Activated naive CD8-positive, alpha-beta T cell treated with anti-CD3 and anti-CD28 coated beads, Interleukin-2, amount 50 U/mL, for 24 hours (primary cell): ENCODE results near the gene RFX8.
"Not testable (repeated sequence)": the region's sequence is repeated elsewhere in the genome, so short reads cannot be mapped to it uniquely, and the experiment has no call there.

Experiments used
- ATAC-seq: fragments of 150-1000 bp; cut with Tn5 transposase; one replicate; pipeline ENCODE4 v1.10.0; 2021
- DNase-seq: peaks from one replicate; pipeline ENCODE4 v3.0.0; 2021
- H3K27ac Mint-ChIP-seq: one replicate; pipeline ENCODE4 v1.8.0; 2021; ENCODE audit warnings: mild to moderate bottlenecking, mixed read lengths
- H3K27me3 Mint-ChIP-seq: one replicate; pipeline ENCODE4 v1.8.0; 2021; ENCODE audit warnings: mixed read lengths
- H3K36me3 Mint-ChIP-seq: one replicate; pipeline ENCODE4 v1.8.0; 2021; ENCODE audit warnings: low read depth, mixed read lengths
- H3K4me1 Mint-ChIP-seq: one replicate; pipeline ENCODE4 v1.8.0; 2021; ENCODE audit warnings: mixed read lengths
- H3K4me3 Mint-ChIP-seq: one replicate; pipeline ENCODE4 v1.8.0; 2021; ENCODE audit warnings: mild to moderate bottlenecking, moderate library complexity, mixed read lengths
- H3K9me3 Mint-ChIP-seq: one replicate; pipeline ENCODE4 v1.8.0; 2021; ENCODE audit warnings: mixed read lengths

Gene RFX8

DNA sequence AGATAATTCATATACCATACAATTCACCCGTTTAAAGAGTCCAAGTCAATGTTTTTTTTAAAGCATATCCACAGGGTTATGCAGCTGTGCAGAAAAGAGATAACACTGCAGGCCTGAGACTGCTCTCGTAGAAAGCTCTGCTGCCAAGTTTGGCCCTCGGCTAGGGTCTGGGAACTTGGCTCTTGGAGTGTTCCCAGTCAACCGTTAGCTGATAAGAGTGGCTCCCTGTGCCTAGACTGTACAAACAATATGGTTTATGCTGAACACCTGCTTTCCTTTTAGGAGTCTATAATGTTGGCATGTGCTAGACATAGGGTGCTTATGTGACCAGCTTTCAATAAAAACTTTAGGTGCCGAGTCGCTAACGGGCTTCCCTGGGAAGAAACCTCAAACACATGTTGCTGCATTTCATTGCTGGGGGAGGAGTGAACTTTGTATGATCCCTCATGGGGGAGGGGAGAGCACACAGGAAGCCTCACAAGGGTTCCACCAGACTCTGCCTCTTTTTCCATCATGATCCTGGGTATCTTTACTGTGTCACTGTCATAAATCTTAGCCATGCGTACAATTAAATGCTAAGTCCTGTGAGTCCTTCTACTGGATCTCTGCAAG lies 34.7 kb downstream of the RFX8 start:
- H3K27me3 Mint-ChIP-seq = no peaks in the 10 kb centered on the region
- no peak overlapping the region for H3K4me3 Mint-ChIP-seq
- H3K36me3 Mint-ChIP-seq = peaks cover 9% of the 10 kb centered on the region
- H3K9me3 Mint-ChIP-seq = peaks cover 3% of the 10 kb centered on the region
- ATAC-seq (no peak), DNase-seq (no peak)
- peaks cover 23% of the 10 kb centered on the region for H3K4me1 Mint-ChIP-seq
- no peak overlapping the region for H3K27ac Mint-ChIP-seq

DNA sequence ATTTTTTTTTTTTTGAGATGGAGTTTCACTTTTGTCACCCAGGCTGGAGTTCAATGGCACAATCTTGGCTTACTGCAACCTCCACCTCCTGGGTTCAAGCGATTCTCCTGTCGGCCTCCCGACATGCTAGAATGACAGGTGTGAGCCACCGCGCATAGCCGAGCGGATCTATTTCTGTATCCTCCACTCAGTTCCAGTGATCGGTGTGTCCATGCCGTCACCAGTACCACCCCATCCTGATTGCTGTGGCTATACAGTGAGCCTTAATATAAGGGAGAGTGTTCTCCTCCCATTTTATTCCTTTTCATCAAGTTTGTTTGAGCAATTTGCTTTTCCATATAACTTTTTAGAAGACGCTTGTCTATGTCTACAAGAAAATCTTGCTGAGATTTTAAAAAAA lies 35.2 kb downstream of the RFX8 start:
- no peak overlapping the region for H3K4me3 Mint-ChIP-seq
- no peak overlapping the region for H3K27ac Mint-ChIP-seq
- H3K27me3 Mint-ChIP-seq = no peaks in the 10 kb centered on the region
- peaks cover 23% of the 10 kb centered on the region for H3K4me1 Mint-ChIP-seq
- no peaks in the 10 kb centered on the region for H3K9me3 Mint-ChIP-seq
- peaks cover 6% of the 10 kb centered on the region for H3K36me3 Mint-ChIP-seq
- no peak for DNase-seq
- ATAC-seq = no peak

DNA sequence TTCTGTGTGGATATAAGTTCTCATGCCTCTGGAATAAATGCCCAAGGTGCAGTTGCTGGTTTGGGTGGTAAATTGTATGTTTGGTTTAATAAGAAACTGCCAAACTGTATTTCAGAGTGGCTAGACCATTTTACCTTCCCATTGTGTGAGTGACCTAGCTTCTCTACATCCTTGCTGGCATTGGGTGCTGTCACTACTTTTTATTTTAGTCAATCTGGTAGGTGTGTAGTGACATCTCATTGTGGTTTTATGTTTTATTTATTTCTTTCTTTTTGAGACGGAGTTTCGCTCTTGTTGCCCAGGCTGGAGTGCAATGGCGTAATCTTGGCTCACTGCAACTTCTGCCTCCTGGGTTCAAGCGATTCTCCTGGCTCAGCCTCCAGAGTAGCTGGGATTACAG lies 36.4 kb downstream of the RFX8 start:
- not testable (repeated sequence) for H3K9me3 Mint-ChIP-seq, H3K36me3 Mint-ChIP-seq, DNase-seq, H3K27ac Mint-ChIP-seq, H3K4me3 Mint-ChIP-seq, H3K27me3 Mint-ChIP-seq, ATAC-seq
- H3K4me1 Mint-ChIP-seq = peaks cover 23% of the 10 kb centered on the region

DNA sequence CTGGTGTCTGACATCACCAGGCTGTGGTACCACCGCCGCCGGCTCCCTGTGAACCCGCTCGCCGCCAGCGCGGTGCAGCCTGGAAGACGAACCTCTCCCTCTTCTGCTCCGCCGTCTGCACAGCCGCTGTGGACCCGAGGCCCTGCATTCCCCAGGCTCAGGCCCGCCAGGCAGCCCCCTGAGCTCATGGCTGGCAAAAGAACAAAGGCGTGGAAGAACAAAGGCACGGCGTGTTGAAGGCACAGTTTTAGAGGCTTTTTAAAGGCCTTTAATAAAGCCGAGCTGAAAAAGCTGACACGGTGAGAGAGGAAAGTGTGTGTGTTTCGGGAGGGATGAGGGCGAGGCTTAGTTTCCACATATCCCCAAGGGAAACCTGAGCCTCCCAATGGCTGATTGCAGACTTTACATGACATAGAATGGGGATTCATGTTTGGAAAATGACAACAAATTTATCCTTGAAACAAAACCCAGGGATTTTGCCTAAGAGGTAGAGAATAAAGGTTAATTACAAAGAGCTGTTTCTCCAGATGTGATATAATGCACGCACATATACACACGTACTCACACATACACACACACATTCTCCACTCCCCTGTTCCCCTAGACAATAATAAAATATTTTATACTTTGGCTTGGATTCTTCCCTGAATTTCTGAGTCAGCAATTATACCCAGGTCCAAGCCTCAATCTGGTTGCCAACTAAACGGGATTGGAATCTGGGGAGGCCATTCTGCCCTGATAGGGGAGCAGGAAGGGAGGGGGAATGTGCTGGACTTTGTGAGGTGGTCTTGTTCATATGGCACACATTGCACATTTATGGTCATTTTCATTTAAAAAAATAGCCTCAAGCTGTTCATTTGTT lies 39.7 kb downstream of the RFX8 start:
- Mint-ChIP-seq H3K27me3 (no peaks in the 10 kb centered on the region), H3K27ac (no peak overlapping the region), H3K36me3 (no peaks in the 10 kb centered on the region), H3K4me3 (no peak overlapping the region), H3K4me1 (peaks cover 2% of the 10 kb centered on the region), H3K9me3 (no peaks in the 10 kb centered on the region)
- DNase-seq (no peak), ATAC-seq (no peak)

DNA sequence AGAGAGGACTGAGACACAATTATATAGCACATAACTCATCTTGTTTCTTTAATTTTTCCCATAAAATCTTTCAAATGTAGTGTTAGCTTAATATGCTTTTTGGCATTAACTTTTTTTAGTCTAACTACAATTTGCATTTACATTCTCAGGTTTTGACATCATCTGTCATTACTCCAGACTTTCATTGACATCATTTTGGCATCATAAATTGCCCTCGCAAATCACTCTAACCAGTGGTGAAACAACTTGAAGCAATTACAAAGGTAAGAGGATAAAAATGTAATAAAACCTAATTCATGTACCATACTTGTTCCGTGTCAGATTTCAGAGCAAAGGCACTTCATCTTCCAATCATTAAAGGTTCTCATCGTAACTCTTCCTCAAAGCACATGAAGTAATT lies 41.4 kb downstream of the RFX8 start:
- Mint-ChIP-seq H3K36me3 (no peaks in the 10 kb centered on the region), H3K9me3 (no peaks in the 10 kb centered on the region), H3K4me3 (no peak overlapping the region), H3K27ac (no peak overlapping the region), H3K27me3 (no peaks in the 10 kb centered on the region), H3K4me1 (no peaks in the 10 kb centered on the region)
- ATAC-seq (no peak), DNase-seq (no peak)

DNA sequence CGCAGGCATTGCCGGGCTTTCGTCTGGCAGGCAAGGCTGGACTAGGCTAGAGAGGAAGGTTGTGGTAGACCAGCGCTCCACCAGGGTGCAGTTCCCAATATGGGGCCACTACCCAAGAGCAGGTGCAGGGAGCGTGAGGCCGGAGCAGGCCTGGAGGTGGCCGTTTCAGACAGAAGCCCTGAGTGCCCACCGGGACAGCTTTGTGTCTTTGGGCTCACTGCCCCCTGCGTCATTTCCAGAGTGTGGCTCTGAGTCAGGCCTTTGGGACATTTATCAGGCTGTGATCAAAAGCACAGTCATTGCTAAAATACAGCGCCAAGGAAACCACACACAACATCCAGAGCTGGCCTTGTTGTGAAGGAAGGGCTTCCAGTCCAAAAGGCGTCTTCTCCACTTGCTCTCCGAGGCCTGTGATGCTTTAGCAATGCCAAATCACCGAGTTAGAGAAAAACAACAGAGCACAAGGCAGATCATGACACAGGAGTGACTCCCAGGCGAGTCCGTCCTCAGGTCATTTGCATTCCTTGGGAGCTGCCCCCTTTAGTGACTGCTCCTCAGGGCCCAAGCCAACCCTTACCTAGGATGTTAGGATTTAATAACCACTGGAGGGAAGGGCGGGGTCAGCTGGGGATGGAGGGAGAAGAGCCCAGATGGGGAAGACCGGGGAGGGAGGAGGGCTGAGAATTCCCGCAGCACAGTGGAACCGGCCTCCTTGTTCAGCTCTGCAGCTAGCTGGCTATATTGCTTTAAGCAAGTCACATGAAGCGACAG lies 42.3 kb downstream of the RFX8 start:
- Mint-ChIP-seq H3K4me1 (no peaks in the 10 kb centered on the region), H3K27ac (no peak overlapping the region), H3K27me3 (no peaks in the 10 kb centered on the region), H3K9me3 (no peaks in the 10 kb centered on the region), H3K36me3 (no peaks in the 10 kb centered on the region), H3K4me3 (no peak overlapping the region)
- DNase-seq = no peak
- peak; percentile 36 for ATAC-seq

DNA sequence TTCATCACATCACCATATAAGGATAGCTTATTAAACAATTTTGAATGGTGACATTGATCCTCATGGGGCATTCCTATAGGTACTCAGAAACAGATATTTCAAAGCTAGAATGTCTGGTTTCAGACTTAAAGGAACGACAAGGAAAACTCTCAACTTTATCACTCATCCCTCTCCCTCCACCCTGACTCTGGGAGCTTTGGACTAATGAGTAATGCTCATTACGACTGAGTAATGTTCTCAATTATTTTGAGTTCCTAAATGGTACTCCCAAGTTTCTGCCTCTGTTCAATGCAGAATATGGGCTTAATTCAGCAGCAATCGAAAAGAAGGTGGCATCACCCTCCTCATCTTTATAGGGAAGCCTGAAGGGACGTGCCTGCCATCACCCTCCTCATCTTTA lies 43.4 kb downstream of the RFX8 start:
- no peaks in the 10 kb centered on the region for H3K27me3 Mint-ChIP-seq
- H3K27ac Mint-ChIP-seq = no peak overlapping the region
- H3K9me3 Mint-ChIP-seq = no peaks in the 10 kb centered on the region
- H3K4me1 Mint-ChIP-seq = no peaks in the 10 kb centered on the region
- no peak for ATAC-seq
- H3K4me3 Mint-ChIP-seq = no peak overlapping the region
- H3K36me3 Mint-ChIP-seq = no peaks in the 10 kb centered on the region
- no peak for DNase-seq

DNA sequence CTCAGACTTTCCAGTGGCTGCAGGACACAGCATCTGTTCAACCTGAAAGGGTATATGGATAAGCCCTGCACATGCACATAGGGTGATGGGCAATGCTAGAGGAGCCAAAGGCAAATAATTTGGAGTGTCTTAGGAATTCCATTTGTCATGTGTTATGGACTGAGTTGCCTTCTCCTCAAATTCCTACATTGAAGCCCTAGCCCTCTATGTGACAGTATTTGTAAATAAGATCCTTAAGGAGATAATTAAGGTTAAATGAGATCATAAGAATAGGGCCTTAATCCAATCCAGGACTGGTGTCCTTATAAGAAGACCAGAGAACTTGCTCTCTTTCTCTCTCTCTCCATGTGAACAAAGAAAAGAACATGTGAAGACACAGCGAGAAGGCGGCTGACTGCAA lies 44.8 kb downstream of the RFX8 start:
- H3K4me1 Mint-ChIP-seq = no peaks in the 10 kb centered on the region
- H3K27me3 Mint-ChIP-seq = no peaks in the 10 kb centered on the region
- no peaks in the 10 kb centered on the region for H3K9me3 Mint-ChIP-seq
- H3K27ac Mint-ChIP-seq = no peak overlapping the region
- no peak for ATAC-seq
- DNase-seq = no peak
- no peaks in the 10 kb centered on the region for H3K36me3 Mint-ChIP-seq
- H3K4me3 Mint-ChIP-seq = no peak overlapping the region

DNA sequence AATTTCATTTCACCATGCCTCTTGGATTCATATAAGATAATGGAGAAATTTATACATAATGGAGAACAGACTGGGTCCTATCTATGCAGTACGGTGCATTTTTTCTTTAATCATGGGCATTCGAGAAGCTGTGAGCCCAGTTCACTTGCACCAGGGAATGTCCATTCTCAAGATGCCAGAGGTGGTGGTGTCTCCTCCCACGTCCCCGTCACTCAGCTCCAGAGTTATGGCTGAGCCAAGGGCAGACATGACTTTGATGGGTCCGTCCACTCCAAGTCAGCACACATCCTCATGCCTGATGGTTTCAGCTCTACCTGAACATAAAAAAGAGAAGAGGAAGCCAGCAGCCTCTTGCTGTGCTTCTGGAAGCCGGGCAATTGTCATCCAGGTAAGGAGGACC lies 45.5 kb downstream of the RFX8 start:
- no peak overlapping the region for H3K27ac Mint-ChIP-seq
- ATAC-seq (no peak), DNase-seq (no peak)
- no peaks in the 10 kb centered on the region for H3K9me3 Mint-ChIP-seq
- H3K36me3 Mint-ChIP-seq = no peaks in the 10 kb centered on the region
- no peaks in the 10 kb centered on the region for H3K4me1 Mint-ChIP-seq
- no peaks in the 10 kb centered on the region for H3K27me3 Mint-ChIP-seq
- no peak overlapping the region for H3K4me3 Mint-ChIP-seq

DNA sequence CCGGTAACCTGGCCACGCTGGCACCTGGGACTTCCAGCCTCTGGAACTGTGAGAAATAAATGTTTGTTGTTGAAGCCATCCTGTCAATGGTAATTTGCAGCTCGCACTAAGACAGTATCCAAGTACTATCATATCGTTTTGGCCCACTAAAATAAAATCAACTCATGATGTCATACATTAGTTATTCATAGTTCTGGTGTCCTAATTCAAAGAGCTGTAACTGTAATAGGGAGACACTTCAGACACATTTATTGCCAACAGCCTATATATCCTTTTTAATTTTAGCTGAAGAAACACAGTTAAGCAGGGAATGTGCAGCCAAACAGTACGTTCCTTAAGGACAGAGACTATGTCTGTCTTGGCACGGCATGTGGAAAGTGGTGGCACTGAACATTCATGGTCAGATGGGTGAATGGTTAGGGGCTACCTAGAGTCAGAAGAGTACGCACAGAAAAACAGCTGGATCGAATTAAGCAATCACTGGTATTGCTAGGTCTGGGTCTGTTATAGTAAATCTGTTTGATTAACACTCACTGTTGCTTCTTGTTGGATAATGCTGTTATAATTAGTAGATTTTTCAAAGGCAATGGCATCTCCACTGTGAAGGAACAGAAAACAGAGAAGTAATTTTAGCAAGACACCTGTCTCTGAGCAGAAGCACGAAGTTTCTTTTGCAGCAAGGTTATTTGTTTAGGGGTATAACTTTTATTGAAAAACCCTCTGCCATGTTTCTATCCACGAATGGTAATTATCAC lies 46.3 kb downstream of the RFX8 start:
- Mint-ChIP-seq H3K36me3 (no peaks in the 10 kb centered on the region), H3K27ac (no peak overlapping the region), H3K9me3 (no peaks in the 10 kb centered on the region), H3K4me1 (no peaks in the 10 kb centered on the region), H3K4me3 (no peak overlapping the region), H3K27me3 (no peaks in the 10 kb centered on the region)
- DNase-seq (no peak), ATAC-seq (no peak)

DNA sequence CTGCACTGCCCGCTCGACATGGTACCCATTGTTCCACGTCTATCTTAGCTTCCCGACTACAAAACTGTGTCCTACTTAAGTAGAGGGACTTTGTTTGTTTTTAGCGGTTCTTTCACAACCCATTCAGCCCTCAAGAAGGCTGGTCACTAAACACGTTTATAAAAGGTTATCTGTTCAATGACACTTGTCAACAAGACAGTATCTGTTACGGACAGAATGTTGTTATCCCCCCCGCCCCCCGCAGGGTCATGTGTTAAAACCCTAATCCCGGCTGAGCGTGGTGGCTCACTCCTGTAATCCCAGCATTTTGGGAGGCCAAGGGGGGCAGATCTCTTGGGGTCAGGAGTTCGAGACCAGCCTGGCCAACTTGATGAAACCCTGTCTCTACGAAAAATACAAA lies 47.2 kb downstream of the RFX8 start:
- ATAC-seq (no peak), DNase-seq (no peak)
- H3K4me3 Mint-ChIP-seq = no peak overlapping the region
- H3K27ac Mint-ChIP-seq = no peak overlapping the region
- no peaks in the 10 kb centered on the region for H3K9me3 Mint-ChIP-seq
- H3K4me1 Mint-ChIP-seq = no peaks in the 10 kb centered on the region
- H3K27me3 Mint-ChIP-seq = no peaks in the 10 kb centered on the region
- H3K36me3 Mint-ChIP-seq = no peaks in the 10 kb centered on the region

DNA sequence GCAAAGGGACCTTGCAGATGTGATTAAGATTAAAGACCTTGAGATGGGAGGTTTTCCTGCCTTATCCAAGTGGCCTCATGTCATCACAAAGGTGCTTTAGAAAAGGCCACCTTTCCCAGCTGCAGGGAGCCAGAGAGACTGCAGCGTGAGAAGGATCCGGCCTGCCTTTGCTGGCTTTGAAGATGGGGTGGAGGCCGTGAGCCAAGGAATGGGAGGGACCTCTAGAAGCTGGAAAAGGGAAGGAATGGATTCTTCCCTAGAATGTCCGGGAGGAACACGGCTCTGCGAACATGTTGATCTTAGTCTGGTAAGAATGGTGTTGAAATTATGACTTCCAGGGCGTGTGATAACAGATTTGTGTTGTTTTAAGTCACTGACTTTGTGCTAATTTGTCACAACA lies 47.7 kb downstream of the RFX8 start:
- Mint-ChIP-seq H3K9me3 (no peaks in the 10 kb centered on the region), H3K4me3 (no peak overlapping the region), H3K4me1 (no peaks in the 10 kb centered on the region), H3K36me3 (no peaks in the 10 kb centered on the region), H3K27me3 (no peaks in the 10 kb centered on the region), H3K27ac (no peak overlapping the region)
- no peak for DNase-seq
- no peak for ATAC-seq

DNA sequence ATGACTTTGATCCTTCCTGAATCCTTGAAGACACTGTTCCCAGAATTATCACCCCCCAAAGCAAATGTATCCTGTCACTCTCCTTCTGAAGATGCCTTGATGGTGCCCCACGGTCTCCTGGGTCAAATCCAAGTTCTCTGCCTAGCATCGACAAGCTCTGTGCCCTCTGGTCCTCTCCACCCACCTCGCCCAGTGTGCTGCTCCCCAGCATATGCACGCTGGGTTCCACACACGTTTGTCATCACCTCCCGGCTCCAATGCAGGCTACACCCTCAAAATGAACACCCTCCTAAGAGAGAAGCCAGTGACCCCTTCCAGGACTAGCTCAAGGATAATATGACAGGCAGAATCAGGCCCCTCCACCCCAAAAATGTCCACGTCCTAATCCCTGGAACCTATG lies 48.1 kb downstream of the RFX8 start:
- Mint-ChIP-seq H3K36me3 (no peaks in the 10 kb centered on the region), H3K4me3 (no peak overlapping the region), H3K4me1 (no peaks in the 10 kb centered on the region), H3K27me3 (no peaks in the 10 kb centered on the region), H3K27ac (no peak overlapping the region), H3K9me3 (no peaks in the 10 kb centered on the region)
- DNase-seq (no peak), ATAC-seq (no peak)

DNA sequence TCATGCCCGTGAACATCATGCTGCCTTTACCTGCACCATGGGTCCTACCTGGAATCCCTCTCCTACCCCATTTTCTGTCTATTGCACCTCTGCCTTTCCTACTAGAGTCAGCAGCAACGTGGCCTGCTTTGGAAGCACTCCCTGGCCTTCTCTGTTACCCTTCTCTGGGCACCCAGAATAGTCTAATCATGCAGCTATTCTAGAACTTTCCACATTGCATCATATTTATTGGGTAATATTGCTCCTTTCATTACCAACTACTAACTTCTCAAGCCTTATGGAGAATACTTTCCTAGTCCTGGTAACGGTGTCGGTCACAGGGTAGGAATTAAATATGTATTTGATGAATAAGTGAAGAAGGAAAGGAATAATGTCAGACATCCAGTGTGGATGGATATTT lies 54.3 kb downstream of the RFX8 start:
- ATAC-seq = no peak
- Mint-ChIP-seq H3K27me3 (no peaks in the 10 kb centered on the region), H3K9me3 (no peaks in the 10 kb centered on the region), H3K4me1 (no peaks in the 10 kb centered on the region), H3K4me3 (no peak overlapping the region), H3K27ac (no peak overlapping the region), H3K36me3 (no peaks in the 10 kb centered on the region)
- no peak for DNase-seq
